CD4-positive, alpha-beta T cell (primary cell): ENCODE results near the gene EIF2AK3. TPM values are rescaled to one million over a fixed set of nuclear protein-coding genes. Genes with fewer than 3 reads are reported as not detected.

Source experiments
- ATAC-seq: fragments of 200-7000 bp; cut with Tn5 transposase; one replicate; pipeline ENCODE4 v1.10.0; 2022; ENCODE audit warnings: mild to moderate bottlenecking; ENCODE audit not compliant: poor library complexity
- CTCF ChIA-PET: fragments of 350-600 bp; sonication (Branson Sonifier 250); formaldehyde crosslinking; loops from one replicate; lab custom pipeline; 2021; ENCODE audit warnings: antibody characterized with exemption, inconsistent platforms; lab: Charles Lee
- POLR2A ChIA-PET: fragments of 350-600 bp; sonication (Branson Sonifier 250); formaldehyde crosslinking; loops from one replicate; lab custom pipeline; 2021; ENCODE audit warnings: antibody characterized with exemption, inconsistent platforms; lab: Charles Lee
- DNase-seq, 14 experiments: peaks; one replicate each; pipeline ENCODE4 v3.0.0-alpha.2; 2013 to 2020; ENCODE audit warnings: mixed read lengths in 2 of 14
- H3K27ac ChIP-seq, 2 donors: one replicate each; pipeline versions ENCODE4 v1.5.1 to v1.7.0; 2013; ENCODE audit warnings: low read length in 2 of 2, low read depth in 1 of 2, mild to moderate bottlenecking in 1 of 2
- H3K27me3 ChIP-seq, 2 experiments: 1 replicate in 1 of 2; 2 replicates in 1 of 2; pipeline versions ENCODE4 v1.6.1 to v1.7.0; 2013; ENCODE audit warnings: low read length in 2 of 2, control low read depth in 1 of 2, mild to moderate bottlenecking in 1 of 2, moderate library complexity in 1 of 2; ENCODE audit not compliant: insufficient read depth in 2 of 2, control insufficient read depth in 1 of 2
- H3K36me3 ChIP-seq: one replicate; pipeline ENCODE4 v1.6.1; 2013; ENCODE audit warnings: low read length, control low read depth; ENCODE audit not compliant: insufficient read depth
- H3K4me1 ChIP-seq: one replicate; pipeline ENCODE4 v1.6.1; 2013; ENCODE audit warnings: low read length, control low read depth; ENCODE audit not compliant: insufficient read depth
- H3K4me3 ChIP-seq: one replicate; pipeline ENCODE4 v1.5.1; 2013; ENCODE audit warnings: mild to moderate bottlenecking, low read length, moderate library complexity
- H3K9me3 ChIP-seq, 2 experiments: 1 replicate in 1 of 2; 2 replicates in 1 of 2; pipeline versions ENCODE4 v1.6.1 to v1.7.0; 2013; ENCODE audit warnings: low read length in 2 of 2, mild to moderate bottlenecking in 2 of 2, control low read depth in 1 of 2, moderate library complexity in 1 of 2; ENCODE audit not compliant: control insufficient read depth in 1 of 2, insufficient read depth in 1 of 2
- H3K27ac Mint-ChIP-seq: one replicate; pipeline ENCODE4 v1.8.0; 2020; ENCODE audit warnings: mixed read lengths
- H3K27me3 Mint-ChIP-seq: one replicate; pipeline ENCODE4 v1.8.0; 2021; ENCODE audit warnings: mixed read lengths
- H3K36me3 Mint-ChIP-seq: one replicate; pipeline ENCODE4 v1.8.0; 2021; ENCODE audit warnings: low read depth, mixed read lengths
- H3K4me1 Mint-ChIP-seq: one replicate; pipeline ENCODE4 v1.8.0; 2021; ENCODE audit warnings: low read depth, mixed read lengths
- H3K4me3 Mint-ChIP-seq: one replicate; pipeline ENCODE4 v1.8.0; 2020; ENCODE audit warnings: mild to moderate bottlenecking, mixed read lengths
- H3K9me3 Mint-ChIP-seq: one replicate; pipeline ENCODE4 v1.8.0; 2020; ENCODE audit warnings: mixed read lengths
- intact Hi-C, 2 experiments: fragments of 100-400 bp; cut with DNase I in 1 of 2; cut with micrococcal nuclease in 1 of 2; formaldehyde crosslinking; loops; one replicate each; pipeline versions ENCODE4 v1.15.1 to v1.9.0; 2023 to 2025; cut with DNase I, micrococcal nuclease
- total RNA-seq, 174 experiments: library from RNA in 2 of 174; stranded (reverse) in 2 of 174; gene quantifications; one replicate each; pipeline ENCODE4 v1.2.3 and lab custom pipeline; 2021 to 2026
- TF ChIP-seq, protein P1 (sequence below): fragments of 200-600 bp; IDR thresholded peaks from one replicate; pipeline ENCODE4 v1.8.0; 2022; ENCODE audit warnings: antibody characterized with exemption, mild to moderate bottlenecking

Gene EIF2AK3
- total RNA-seq, 2 experiments from 2014 or later: 30.6 to 37.0 TPM

DNA sequence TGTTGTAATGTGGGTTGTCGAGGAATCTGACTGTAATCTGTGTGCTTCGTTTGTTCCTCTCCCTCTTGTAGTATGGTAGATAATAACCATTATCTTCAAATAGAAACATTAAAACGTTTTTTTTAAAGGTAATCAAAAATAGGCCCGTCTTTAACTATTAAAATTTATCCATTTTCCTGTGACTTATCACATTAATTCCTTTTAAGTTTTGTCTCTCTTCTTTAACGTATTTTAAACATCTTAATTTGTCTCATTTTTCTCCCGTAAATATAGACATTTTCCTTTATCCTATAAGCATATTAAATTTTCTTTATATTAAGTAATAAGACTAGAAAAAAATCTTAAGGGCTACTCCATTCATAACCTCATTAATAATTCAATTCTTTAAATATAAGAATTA, 41.3 kb downstream of the EIF2AK3 start:
- ATAC-seq: no peak
- Mint-ChIP-seq H3K4me1 (peaks cover under 1% of the 10 kb centered on the region), H3K27me3 (no peaks in the 10 kb centered on the region), H3K36me3 (peaks cover 92% of the 10 kb centered on the region), H3K27ac (no peak overlapping the region), H3K9me3 (no peaks in the 10 kb centered on the region), H3K4me3 (no peak overlapping the region)
- ChIA-PET CTCF (interaction anchor here (0.7 kb wide), 1 partner anchor 13 kb away, joined by 3 read pairs; no protein-coding TSS in a partner anchor), POLR2A (no interaction called here)
- H3K36me3 ChIP-seq: peaks cover 76% of the 10 kb centered on the region
- no peaks in the 10 kb centered on the region for H3K9me3 ChIP-seq
- intact Hi-C loops: no loop called here
- no peak for DNase-seq
- no peaks in the 10 kb centered on the region for H3K4me1 ChIP-seq
- H3K27me3 ChIP-seq: no peaks in the 10 kb centered on the region
- no peak overlapping the region for H3K27ac ChIP-seq
- TF ChIP-seq, protein P1, sequence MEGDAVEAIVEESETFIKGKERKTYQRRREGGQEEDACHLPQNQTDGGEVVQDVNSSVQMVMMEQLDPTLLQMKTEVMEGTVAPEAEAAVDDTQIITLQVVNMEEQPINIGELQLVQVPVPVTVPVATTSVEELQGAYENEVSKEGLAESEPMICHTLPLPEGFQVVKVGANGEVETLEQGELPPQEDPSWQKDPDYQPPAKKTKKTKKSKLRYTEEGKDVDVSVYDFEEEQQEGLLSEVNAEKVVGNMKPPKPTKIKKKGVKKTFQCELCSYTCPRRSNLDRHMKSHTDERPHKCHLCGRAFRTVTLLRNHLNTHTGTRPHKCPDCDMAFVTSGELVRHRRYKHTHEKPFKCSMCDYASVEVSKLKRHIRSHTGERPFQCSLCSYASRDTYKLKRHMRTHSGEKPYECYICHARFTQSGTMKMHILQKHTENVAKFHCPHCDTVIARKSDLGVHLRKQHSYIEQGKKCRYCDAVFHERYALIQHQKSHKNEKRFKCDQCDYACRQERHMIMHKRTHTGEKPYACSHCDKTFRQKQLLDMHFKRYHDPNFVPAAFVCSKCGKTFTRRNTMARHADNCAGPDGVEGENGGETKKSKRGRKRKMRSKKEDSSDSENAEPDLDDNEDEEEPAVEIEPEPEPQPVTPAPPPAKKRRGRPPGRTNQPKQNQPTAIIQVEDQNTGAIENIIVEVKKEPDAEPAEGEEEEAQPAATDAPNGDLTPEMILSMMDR: no peak
- no peak overlapping the region for H3K4me3 ChIP-seq

DNA sequence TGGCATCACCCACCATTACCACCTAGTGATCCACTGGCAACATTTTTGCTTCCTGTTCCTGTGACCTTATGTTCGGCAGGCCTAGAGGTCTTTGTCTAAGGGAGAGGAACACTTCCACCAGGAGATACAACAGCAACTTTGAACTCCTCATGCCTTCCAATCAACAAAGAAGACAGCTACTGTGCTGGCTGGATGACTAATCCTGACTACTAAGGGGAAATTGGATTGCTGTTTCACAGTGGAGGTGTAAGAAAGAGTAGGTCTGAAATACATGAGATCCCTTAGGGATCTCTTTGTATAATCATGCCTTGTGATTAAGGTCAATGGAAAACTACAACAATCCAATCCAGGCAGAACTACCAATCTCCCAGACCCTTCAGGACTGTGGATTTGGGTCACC, 45.2 kb downstream of the EIF2AK3 start:
- no peak overlapping the region for H3K27ac ChIP-seq

DNA sequence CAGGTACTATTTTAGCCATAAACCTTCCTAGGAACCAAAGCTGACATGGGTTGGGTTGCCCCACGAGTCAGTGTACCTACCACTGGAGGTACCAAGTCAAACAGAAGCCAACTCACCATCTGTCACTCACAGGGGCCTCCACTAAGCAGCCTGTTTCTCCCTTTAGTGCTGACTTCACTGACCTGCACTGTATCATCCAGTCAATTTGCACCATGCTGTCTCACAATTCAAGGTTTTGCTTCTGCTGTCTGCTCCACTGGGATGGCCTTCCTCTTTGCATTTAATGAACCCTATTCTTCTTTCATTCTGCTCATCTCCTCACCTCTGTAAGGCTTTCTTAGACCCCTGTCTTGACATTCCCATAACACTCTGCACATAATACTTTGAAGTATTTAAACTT, 47.2 kb downstream of the EIF2AK3 start:
- Mint-ChIP-seq H3K27ac (no peak overlapping the region), H3K27me3 (no peaks in the 10 kb centered on the region), H3K4me3 (no peak overlapping the region), H3K9me3 (no peaks in the 10 kb centered on the region), H3K4me1 (no peaks in the 10 kb centered on the region), H3K36me3 (peaks cover 91% of the 10 kb centered on the region)
- Histone ChIP-seq H3K4me1 (no peaks in the 10 kb centered on the region), H3K27me3 (no peaks in the 10 kb centered on the region), H3K36me3 (peaks cover 59% of the 10 kb centered on the region), H3K9me3 (no peaks in the 10 kb centered on the region), H3K4me3 (no peak overlapping the region), H3K27ac (no peak overlapping the region)
- ATAC-seq (no peak), DNase-seq (no peak)
- POLR2A ChIA-PET: no interaction called here
- CTCF ChIA-PET: interaction anchor here (1.6 kb wide), 1 partner anchor 92 kb away, joined by 3 read pairs; no protein-coding TSS in a partner anchor
- intact Hi-C loops: no loop called here
- TF ChIP-seq, protein P1: no peak

More for the DNA sequence above, 45.2 kb downstream of the EIF2AK3 start:
- DNase-seq: no peak
- Histone ChIP-seq H3K36me3 (peaks cover 56% of the 10 kb centered on the region), H3K27me3 (no peaks in the 10 kb centered on the region), H3K4me3 (no peak overlapping the region), H3K4me1 (no peaks in the 10 kb centered on the region), H3K9me3 (no peaks in the 10 kb centered on the region)
- H3K4me1 Mint-ChIP-seq: no peaks in the 10 kb centered on the region
- H3K9me3 Mint-ChIP-seq: no peaks in the 10 kb centered on the region
- no peak overlapping the region for H3K4me3 Mint-ChIP-seq
- H3K27ac Mint-ChIP-seq: no peak overlapping the region
- intact Hi-C loops: no loop called here
- ChIA-PET POLR2A (no interaction called here), CTCF (no interaction called here)
- TF ChIP-seq, protein P1: no peak
- H3K27me3 Mint-ChIP-seq: no peaks in the 10 kb centered on the region
- H3K36me3 Mint-ChIP-seq: peaks cover 88% of the 10 kb centered on the region
- ATAC-seq: no peak
